ENCODE data around the gene DLX6.

Gene DLX6

DNA sequence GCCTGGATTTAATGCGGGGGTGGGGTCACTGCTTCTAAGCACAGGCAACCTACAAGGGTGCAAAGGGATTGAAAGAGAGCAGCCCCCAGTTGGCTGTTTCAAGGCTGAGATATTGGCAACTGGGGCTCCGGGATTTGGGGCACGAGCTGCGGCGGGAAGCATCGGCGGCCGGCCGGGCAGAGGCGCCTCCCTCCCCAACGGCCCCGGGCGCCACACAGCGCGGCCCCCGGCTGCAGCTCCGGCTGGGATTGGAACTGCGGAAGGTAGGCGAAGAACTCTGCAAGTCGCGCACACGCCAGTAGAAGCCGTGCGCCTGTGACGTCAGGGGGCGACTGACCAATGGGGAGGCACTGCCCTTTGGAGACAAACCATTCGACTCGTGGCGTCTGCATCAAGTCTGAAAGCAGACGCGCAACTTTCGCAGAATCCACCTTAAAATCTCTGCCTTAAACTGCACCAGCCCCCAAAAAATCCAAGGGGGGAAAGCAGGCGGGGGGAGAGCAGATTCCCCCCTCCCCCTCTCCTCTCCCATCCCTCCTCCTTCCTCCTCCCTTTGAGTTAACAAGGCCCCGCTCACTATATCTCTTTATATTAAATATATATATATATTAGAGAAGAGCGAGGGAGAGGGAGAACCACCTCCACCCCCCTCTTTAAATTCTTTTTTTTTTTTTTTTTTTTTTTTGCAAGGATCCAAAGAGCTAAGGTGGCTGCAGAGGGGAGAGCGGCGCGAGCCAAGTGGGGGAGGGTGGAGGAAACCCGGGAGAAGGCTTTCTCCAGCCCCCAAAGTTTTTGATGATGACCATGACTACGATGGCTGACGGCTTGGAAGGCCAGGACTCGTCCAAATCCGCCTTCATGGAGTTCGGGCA, at the start of gene DLX6:
Gene DLX6, plus strand, starts transcription at position 371 of the 872 bp plus-strand sequence. Its CDS starts 425 bp downstream, at position 796.
- peak; percentile 47 for DNase-seq (ENCODE audit: low read depth)

DNA sequence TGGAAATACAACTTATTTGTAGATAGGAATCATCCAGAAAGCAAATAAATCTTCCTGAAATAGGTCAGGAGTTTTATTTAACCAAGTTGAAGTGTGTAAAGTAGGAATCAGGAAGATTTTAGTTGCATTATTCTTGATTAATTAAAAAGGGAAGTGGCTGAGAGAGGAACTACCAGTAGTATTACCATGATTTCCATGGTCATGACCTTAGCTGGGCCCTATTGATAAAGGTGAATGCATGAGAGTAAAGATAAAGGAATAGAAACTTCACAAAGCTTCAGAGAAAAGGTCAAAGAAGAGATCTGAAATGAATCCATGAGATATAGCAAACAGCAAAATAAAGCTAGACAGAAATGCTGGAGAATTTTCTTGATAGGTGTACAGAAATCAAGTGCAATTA, 46.2 kb upstream of the DLX6 start:
- DNase-seq (ENCODE audit: low read depth): no peak

DNA sequence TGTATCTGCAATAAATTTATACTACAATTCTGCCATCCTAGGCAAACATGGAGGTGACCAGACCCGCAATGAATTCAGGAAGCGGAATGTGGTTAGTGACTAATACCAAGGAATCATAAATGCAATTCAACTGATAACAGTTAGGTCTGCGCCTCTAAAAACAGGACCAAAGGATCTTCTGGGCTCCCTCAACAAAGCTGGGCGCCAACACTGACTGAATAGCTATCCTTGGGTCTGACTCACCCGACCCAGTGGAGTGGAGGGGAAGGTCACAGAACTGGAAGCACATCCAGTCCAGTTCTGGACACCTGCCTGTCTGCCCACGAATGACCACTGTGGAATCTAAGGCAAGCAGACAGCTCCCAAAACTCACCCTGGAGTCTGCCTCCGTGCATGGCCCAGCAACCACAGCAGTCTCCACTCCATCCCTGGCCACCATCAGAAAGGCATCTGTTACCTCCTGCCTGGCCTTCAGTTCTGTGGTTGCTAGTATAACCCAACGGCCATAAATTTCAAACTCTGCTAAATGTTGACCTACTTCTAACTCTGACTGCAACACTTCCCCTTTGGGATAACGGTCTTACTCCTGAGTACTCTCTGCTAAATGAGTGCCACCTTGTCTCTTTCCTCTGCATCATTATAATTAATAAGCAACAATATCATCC, 43.0 kb upstream of the DLX6 start:
- no peak for DNase-seq (ENCODE audit: low read depth)

DNA sequence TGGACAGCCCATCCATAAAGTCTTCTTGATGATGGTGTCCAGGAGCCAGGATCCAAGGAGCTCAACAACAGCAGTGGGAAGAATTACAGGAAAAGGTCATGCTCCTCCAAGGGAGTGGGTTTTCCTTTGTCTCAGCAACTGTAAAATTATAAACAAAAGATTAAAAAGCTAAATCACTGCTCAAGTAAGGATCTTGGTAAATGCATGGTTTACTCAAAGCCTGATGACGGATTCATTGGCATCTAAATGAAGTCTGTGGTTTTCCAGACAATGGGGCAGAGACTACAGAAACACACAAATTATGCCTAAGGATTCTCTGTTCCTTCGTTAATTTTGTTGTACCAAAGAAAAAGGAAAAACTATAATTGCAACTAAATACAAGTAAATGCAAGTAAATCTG, 36.4 kb upstream of the DLX6 start:
- DNase-seq (ENCODE audit: low read depth): no peak

DNA sequence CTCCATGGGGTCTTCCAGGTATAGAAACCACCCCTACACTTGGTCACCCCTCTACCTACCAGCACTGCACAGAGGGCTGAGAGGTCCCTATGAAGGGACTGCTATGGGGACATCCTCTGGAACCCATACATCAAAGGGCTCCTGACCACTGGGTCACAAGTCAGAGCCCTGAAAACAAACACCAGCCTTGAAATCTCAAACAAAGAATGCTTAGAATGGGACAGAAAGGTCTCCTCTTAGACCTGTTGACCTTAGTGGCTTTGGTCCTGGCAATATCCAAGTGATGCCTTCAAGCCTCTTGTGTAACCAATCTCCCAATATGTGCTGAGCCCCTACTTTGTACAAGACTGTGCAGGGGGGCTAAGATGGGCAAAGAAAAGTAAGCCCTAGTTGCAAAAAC, 34.6 kb upstream of the DLX6 start:
- DNase-seq (ENCODE audit: low read depth): no peak

DNA sequence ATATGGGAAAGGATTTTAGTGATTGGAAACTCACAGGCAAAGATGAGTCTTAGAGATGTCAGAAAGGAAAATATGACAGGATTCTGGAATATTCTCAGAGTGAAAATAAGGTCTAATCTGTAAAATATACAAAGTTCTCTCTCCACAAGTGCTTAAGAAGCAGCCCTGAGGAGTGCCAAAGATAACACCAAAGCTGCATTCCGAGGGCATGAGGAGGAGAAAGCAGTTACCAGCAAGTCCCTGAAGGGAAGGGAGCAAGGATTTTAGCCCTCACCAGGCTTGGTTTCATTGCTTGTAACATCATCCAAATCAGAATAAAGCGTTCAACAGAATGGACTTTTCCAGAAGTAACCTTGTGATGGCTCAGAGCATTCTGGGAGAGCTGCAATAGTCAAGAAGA, 31.4 kb upstream of the DLX6 start:
- no peak for DNase-seq (ENCODE audit: low read depth)

DNA sequence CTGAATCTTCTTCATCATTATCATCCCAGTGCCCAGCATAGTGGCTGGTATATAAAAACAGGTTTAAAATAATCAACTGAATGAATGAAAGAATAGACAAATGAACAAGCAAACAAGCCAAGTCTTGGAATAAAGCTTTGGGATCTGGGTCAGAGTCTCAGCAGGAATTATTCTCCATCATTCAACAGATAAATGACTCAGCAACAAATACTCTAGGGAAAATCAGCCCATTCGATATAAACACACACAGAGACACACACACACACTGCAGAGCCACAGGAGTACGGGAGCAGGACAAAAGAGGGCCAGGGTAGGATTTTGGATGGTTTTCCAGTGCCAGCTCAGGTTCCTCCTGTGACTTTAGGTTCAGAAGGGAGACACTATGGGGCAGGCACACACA, 29.2 kb upstream of the DLX6 start:
- no peak for DNase-seq (ENCODE audit: low read depth)

DNA sequence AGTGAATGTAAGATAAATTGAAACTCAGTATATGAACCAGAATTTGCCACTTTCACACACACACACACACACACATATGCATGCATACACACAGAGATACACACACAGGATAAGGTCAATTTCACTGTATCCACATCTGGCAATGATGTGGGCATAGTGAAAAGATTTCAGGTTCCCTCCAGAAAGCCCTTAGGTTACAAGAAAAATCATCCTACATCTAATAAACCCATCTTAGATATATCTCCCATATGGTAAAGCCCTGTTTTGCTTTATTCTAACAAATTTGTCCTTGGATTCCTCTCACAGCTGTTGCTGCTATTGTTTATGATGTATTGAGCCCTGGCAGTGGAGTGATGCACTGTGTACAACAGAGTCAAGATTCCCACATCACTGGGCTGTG, 27.9 kb upstream of the DLX6 start:
- DNase-seq (ENCODE audit: low read depth): no peak

DNA sequence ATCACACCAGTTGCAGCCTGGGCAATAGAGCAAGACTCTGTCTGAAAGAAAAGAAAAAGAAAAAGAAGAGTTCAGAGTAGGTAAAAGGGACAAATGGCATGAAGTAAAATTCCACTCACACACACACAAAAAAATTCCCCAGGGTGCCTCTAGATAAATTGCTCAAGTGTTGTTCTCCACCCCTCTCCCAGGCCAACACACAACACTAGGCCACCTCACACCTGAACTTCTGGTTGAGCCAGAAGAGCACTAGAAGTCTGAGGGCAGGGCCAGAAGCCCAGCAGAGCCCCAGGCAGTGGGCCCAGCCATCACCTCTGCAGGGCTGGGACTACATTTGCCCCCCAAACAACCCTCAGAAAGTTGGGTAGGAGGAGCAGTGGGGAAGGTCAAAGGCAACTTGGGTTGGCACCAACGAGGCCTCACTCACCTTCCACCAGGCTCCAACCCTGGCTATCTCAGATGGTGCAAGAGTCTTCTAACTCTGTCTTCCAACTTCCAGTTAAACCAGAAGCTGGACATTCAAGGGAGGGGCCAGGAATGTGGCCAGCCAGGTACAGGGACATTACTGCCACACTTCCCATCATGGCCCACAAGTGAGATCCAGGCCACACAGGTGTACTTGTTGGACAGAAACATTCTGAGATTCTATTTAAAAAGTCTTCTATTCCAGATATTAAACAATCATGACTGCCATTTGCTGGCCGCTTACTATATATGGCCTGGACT, 25.6 kb upstream of the DLX6 start:
- DNase-seq (ENCODE audit: low read depth): no peak

DNA sequence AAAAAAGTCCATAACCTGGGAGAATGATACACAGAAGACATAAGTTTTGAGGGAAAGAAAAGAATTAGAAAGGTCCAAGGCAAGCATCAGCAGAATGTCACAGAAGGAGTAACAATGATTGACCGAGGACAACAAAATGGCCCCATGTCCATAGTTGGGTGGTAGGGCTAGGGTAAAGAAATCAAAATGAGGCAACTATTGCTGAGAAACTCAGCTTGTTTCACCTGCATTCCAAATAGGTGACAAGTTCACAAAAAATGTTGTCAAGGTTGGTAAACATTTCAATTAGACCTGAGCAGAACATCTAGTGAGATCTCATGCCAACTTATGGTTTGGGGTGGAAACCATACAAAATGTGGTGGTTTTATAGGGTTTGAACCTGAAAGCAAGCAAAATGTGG, 22.8 kb upstream of the DLX6 start:
- DNase-seq (ENCODE audit: low read depth): no peak

DNA sequence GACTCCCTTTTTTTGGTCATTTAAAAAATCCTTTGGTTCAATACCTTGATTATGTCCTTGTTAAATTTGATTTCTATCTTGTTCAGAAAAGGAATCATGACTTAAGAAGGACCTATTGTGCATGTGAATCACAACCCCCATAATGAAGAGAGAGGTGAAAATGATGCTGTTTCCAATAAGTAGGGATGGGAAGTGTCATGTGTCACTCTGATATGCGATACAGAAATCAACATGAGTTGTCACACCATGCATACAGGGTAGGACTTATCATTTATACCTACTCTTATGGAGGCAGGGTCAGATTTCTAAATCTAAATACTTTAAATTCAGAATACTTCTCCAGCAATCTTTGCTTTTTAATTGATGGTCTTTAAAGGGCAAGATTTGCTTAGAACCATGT, 19.4 kb upstream of the DLX6 start:
- no peak for DNase-seq (ENCODE audit: low read depth)

DNA sequence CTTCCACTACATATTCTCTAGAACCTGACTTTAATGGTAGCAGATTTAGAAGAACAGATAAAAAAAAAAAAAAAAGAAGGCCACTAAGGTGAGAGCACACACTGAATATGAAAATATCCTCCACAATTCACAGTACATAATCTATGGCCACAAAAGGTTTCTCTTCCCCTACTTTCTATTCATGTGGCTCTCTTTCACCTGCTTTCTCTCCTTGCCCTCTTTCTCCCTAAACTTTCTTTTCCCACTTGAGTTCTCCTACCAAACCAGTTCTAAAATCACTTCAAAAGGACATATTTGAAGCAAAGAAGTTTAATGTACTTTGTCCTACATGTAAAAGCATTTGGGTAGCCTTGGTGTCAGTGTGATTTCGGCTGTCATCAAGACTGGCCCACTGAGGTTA, 18.5 kb upstream of the DLX6 start:
- DNase-seq (ENCODE audit: low read depth): no peak

DNA sequence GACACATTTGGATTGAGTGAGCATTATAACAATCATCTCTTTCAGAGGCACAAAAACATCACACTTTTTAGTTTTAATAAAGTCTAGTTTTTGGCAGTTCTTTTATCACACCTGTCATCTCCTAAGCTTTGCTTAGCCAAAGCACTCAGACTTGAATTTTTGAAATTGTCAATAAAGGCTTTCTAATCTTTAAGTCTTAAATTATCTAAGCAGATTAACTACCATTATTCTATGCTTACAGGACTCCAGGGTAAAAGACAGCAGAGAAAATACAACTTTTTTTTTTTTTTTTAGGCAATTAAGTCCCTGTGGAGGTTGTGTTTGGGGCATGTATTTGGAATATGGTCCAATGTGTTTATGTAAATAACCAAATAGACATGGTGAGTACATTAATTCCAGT, 17.6 kb upstream of the DLX6 start:
- DNase-seq (ENCODE audit: low read depth): no peak

DNA sequence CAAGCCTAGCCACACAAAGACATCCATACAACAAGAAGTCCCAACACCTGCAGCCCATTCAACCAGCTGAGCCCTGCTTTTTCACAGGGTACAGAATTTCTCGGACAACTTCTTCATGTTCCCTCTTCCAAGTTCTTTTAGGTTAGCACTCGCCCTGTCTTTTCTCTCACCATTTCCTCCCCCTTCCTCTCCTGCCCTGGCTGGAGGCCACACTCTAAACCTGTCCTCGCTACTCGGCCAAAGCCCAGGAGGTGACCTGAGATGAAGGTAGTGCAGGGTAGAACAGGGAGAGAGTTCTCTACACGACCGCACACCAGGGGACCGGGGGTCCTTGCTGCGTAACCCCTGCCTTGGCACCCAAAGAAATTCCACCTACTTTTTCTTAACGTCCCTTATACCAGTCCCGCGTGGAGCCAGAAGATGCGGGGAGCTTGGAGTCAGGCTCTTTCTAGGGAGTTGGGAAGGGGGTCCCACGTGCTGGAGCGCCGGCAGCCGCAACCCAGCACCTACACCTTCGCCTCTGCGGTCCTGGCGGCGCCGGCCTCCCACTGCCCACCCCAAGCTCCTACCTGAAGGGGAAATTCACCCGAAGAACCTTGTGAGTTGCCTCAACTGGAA, 16.0 kb upstream of the DLX6 start:
- no peak for DNase-seq (ENCODE audit: low read depth)

DNA sequence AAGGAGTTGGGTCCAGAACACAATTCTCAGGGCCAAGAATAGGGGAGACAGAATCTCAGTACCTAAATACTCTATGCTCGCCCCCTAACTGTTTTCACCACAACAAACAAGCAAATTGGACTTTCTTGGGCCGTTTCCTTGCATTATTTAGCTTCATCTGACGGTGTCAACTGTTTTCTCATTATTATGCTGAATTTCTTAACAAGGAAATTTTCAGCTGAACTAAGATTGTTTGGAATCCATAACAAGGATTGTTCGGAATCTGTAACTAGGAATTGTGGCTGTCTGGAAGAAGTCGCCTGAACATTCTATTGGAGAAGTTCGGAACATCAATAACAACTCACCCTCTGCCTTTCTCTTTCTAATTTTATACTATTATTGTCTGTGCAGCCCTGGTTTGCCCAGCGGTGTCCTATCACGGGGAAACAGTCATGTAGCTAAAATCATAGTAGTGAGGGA, 15.5 kb upstream of the DLX6 start:
- DNase-seq (ENCODE audit: low read depth): no peak

DNA sequence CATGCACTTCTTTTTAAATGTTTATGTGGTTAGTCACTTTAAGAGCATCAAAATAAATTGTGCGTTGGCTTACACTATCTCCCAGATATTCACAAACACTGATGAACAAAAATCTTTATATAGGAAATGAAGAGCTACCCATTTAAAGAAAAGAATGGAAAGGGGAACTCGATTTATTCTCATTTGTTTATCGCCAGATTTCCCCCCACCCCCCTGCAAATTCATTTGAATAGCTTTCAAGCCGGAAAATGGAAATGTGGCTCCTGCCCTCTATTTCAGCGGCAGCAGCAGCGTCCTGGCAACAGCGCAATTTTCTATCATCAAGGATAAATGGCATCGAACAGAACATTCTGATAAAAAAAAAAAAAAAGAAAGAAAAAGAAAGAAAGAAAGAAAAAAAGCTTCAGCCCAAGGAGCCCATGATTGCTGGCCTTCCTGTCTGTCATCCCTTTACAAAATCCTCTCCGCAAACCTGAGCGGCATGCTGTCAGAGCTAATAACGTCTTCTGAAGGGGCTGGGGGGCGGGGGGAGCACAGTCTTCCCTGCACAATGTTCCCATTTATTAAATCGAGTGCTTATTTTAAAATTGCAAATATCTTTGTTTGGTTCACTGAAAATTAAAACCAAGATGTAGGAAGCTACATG, 13.7 kb upstream of the DLX6 start:
- no peak for DNase-seq (ENCODE audit: low read depth)

DNA sequence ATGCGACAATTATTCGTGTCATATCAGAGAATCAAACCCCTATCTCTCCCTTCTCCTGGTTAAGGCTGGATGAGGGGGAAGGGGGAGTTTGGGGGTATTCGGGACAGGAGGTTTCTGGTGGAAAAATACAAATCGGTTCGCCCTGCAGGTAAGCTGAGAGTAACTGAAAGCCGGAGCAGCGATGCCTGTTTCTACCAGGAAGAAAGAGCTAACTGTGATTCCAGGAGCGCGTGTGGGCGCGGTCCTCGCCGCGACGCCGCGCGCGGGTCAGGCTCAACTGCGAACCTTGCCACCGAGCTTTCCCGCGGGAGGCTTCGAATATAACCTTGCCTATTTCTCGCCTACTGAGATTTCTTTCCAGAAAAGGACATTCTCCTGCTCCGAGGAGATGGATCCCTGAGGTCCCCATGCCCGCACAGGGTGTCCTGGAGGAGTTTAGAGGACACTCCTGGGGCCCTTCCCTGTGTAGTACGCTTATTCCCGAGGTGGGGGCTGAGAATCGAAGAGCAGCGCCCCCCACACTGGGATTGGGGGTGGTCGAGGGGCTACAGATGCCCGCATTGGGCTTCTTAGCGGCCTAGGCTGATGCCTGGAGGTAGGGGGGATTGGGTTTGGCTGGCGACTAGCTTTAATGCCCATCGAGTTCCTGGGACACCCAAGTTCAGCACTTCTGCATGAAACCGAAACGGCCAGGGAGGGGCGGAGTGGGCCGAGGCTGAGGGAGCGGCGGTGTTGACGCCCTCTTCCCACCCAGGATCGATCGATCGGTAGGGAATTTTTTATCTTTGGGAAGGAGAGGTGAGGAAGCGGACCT, 13.0 kb upstream of the DLX6 start:
- no peak for DNase-seq (ENCODE audit: low read depth)

DNA sequence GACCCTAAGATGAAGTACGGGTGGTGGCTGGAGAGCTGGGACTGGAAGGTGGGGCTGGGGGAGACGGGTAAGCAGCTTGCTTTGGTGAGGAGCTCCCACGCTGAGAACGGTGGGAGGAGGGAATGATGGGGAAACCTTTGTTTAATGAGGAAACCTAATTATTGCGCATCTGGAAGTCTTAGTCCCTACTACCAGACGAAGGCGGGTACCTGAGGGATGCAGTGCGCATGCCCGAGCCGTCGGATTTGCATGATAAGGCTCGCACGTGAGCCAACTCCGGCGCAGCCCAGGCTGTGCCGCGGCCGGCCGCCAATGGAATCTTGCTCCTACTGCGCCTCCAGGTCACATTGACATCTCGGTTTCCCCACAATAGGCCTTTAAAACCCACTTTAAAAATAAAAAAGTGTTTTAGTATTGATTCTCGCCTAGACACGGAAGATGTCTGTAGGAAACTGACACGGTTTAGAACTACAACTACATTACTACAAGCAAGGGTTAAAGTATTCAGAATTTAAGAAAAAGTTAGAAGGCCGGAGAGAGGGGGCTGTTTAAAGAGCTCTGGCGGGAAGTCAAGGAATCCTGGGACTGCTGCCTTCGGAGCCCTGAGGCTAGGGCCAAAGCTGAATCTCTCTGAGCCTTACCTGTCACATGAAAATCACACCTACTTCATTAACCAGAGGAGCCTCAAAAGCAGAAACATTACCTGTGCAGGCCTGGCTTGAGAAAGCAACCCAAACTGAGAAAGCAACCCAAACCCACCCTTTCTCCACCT, 12.1 kb upstream of the DLX6 start:
- DNase-seq (ENCODE audit: low read depth): no peak

DNA sequence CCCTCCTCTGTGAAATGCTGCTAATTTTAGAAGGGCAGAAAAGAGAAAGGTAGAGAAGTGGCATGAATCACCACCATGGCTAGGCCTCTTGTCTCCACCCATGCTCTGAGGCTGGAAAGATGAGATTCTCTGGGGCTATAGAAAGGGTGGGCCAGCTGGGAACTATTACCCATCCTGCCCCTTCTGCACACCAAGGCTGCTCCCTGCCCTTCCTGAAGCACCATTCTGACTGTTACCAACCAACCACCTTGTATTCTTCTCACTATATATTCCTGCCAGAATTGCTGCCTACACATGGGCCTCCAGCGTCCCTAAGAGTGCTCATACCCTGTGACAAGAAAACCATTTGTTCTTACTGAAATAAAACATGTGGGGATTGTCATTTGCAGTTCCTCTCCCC, 11.4 kb upstream of the DLX6 start:
- DNase-seq (ENCODE audit: low read depth): no peak

DNA sequence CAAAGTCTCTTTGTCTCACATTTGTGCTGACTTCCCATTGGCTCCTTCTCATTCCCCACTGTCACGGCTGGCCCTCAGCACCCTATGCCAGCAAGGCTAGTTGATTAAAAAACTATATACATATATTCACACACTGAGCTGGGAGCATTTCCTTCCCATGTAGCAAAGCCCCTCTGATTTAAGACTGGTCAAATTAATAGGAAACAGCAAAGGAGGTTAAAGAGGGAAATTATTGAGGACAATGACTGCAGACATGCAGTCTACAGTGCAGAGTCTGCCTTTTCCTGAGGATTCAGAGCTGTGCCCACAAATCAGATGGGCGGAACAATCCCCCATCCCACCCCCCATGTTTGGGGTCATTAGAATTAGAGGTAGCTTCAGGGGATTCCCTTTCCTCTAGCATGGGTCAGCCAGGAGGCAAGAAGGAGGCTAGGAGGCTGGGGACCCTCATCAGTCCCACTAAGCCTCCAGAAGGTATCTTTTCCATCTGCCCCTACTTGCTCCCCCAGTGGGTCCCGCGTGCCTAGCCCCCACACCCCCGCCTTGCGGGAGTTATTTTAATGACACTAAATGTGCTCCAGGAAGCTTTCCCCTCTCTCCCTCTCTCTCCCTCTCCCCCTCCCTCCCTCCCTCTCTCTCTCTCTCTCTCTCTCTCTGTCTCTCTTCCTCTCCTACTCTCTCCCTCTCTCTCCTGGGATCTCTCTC, 9.8 kb upstream of the DLX6 start:
- DNase-seq (ENCODE audit: low read depth): no peak
